Endometrial microvascular endothelial cells (primary cell): Measurements from ENCODE around the gene MXI1. TPM values are rescaled to one million over a fixed set of nuclear protein-coding genes. Genes with fewer than 3 reads are reported as not detected.

Experiments used
- in situ Hi-C: cut with HindIII; loops from 2 replicates; pipeline ENCODE4 v1.10.0; 2017; ENCODE audit warnings: low sequenced_read_pairs, low pct_unique_long_range_greater_than_20kb; ENCODE audit errors: inconsistent ontology term
- total RNA-seq: library from RNA; depleted of rRNA; stranded (reverse); fragments of >200 nt; gene quantifications from one replicate; pipeline ENCODE4 v1.2.3, GENCODE V29; 2015; ENCODE audit errors: inconsistent ontology term

Gene MXI1
- total RNA-seq, 1 donor from 2014 or later: 6.3 TPM

GRCh38 chr10:110296966-110297365 is 89.6 kb downstream of the MXI1 start:
- in situ Hi-C loops: no loop called here

- in situ Hi-C loops: no loop called here
Observed at GRCh38 chr10:110300486-110300986, 93.1 kb downstream of the MXI1 start.

DNA sequence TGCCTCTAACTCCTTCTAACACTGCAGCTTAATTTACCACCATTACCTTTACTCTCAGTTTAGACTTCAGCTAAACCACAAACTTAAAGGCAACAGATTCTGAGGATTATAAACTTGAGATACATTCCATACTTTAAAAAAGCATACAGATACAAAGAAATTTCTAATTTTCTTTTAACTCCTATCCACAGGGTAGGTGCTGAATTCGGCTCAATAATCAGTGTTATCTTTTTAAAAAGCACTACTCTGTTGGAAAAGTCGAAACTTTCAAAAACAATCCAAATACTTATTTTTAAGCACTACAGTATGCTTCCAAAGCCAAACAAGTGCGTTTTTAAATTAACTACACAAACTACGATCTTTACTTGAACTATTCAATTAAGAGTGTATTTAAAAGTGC is 96.3 kb downstream of the MXI1 start:
- in situ Hi-C loops: no loop called here

DNA sequence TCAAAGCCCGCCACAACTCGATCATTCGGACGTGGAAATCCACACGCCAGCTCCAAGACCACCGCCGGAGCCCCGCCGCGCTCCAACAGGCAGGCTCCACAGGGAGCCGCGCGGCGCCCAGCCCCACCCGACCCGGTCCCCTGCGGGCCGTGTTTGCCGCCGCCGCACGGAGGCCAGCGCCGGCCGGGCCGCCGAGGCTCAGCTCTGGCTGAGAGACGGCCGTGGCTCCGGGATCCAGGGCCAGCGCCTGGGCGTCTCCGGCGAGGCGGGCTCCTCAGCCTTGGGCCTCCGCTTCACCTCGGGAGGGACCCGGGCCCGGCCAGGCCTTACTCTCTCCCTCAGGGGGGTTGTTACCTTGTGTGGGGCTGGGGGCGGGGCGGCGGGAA is 97.0 kb downstream of the MXI1 start:
- in situ Hi-C loops: no loop called here

- in situ Hi-C loops: no loop called here
Observed at GRCh38 chr10:110304780-110305421, 97.5 kb downstream of the MXI1 start, which contains the start of gene SMNDC1. SMNDC1 (minus strand) TSS chr10:110304920; CDS start chr10:110303587, 1,333 bp downstream.

DNA sequence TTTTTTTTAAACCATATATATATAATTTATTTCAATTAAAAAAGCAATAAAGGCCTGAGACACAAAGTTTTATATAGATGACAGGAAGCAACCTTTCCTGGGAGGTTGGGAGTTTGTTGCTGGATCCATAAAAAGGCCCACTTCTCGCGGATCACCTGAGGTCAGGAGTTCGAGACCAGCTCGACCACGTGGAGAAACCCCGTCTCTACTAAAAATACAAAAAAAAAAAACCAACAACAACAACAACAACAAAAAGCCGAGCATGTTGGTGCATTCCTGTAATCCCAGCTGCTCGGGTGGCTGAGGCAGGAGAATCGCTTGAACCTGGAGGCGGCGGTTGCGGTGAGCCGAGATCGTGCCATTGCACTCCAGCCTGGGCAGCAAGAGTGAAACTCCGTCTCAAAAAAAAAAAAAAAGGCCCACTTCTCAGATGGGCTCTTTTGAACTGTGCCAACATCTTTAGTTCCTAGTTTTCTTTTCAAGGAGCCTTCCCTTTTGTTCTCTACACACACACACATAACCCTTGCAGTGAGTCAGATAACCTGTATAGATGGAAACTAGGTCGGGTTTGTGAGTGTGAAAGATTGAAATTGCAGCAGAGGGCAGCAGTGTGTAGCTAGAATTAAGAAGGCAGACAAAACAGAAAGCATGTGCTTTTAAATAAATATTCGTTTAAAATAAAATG is 98.5 kb downstream of the MXI1 start:
- in situ Hi-C loops: no loop called here

DNA sequence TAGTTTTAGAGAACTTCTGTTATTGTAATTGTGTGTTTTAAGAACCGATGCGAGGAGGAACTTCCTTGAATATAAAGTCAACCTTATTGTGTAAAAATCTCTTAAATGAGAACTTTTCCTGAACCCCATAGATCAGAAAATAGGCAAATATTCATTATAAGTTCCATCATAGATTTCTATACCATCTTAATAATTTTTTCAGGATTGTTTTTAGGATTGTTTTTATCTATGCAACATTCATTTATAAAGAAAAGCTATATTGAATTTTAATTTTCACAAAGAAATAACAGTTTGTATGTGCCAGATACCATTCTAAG is 99.0 kb downstream of the MXI1 start:
- in situ Hi-C loops: no loop called here

GRCh38 chr10:110307805-110308204 is 100.4 kb downstream of the MXI1 start:
- in situ Hi-C loops: no loop called here

DNA sequence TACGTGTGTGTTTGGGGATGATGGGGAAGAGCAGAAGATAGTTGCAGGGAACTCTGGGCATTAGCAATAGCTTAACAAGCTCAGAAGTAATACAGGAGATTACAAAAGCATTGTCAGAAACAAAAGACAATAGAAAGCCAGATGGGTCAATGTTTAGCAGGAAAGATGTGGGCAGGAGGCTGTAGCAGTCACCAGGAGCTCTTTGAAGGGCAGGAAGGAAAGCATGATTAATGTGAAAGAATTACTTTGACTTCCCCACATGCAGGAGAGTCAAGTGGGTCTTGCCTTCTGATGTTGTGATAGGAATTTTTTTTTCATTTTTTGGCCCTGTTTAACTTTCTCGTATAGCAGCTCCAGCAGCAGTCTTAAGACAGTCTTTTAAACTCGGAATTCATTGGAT is 103.3 kb downstream of the MXI1 start:
- in situ Hi-C loops: no loop called here

DNA sequence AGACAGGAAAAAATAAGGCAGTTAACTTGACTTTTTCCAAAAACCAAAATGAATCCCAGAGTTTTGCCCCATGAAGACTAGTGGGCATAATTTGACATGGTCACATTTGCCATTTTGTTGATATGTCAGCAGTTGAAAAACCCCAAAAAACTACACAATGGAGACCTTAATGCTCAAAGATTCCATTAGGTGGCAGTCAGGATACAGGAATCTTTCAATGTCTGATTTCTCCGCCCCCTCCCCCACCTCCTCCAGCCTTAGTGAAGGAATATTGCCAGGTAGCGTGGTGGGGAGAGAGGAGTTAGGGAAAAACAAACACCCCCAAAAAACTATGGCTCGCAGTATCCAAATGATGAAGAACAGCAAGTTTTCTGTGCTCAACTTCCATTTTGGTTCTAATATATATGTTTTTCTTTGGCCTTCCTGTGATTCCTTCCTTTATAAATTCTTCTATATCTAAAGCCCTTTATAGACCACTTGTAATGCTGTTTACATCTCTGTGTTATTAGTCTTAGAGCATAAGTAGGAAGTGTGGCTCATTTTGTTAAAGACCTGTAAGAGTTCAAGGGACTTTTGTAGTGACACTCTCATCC is 104.0 kb downstream of the MXI1 start:
- in situ Hi-C loops: no loop called here

GRCh38 chr10:110312206-110312605 is 104.8 kb downstream of the MXI1 start:
- in situ Hi-C loops: no loop called here

- in situ Hi-C loops: no loop called here
Observed at GRCh38 chr10:110313674-110314073, 106.3 kb downstream of the MXI1 start.

- in situ Hi-C loops: no loop called here
Observed at GRCh38 chr10:110317866-110318850, 110.8 kb downstream of the MXI1 start.

DNA sequence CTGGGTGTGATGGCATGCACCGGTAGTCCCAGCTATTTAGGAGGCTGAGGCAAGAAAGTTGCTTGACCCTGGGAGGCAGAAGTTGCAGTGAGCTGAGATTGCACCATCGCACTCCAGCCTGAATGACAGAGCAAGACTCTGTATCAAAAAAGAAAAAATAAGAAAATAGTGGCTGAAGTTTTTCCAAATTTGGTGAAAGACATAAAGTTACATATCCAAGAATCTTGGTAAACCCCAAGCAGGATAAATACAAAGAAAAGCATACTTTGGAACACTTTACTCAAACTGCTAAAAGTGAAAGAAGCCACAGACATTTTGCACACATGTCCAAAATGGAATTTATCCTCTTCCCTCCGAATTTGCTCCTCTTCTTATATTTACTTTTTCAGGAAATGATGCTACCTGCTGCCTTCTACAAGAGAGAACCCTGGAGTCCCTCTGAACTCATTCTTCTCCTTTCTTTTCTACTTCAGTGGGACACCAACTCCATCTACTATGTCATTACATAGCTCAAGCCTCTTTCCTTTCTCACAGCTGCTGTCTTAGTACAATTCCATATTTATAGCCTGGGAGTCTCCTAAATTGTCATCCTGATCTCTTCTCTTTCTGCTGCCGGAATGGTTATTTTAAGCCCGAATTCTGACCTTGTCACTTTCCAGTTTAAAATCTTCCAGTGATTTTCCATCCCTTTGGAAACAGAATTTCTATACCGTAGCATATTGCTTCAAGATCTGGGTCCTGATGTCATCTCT is 114.6 kb downstream of the MXI1 start:
- in situ Hi-C loops: no loop called here

DNA sequence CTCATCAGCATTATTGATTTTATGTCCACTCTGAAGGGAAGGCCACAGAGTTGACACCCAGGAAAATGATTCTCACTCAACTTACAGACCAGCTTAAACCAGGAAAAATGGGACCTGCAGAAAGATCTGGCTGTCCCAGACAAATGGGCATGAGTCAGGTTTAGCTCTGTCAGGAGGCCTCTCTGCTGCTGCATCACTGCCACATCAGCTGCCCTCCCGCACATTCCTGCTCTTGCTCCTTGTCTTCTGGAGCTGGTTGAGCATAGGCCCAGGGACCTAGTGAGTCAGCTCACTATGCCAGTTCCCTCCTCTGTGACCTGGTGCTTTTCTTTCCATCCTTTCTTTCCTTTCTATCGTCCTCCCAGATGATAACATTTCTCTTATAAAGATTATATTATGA is 116.1 kb downstream of the MXI1 start:
- in situ Hi-C loops: no loop called here

GRCh38 chr10:110324201-110324804 is 116.9 kb downstream of the MXI1 start:
- in situ Hi-C loops: no loop called here

DNA sequence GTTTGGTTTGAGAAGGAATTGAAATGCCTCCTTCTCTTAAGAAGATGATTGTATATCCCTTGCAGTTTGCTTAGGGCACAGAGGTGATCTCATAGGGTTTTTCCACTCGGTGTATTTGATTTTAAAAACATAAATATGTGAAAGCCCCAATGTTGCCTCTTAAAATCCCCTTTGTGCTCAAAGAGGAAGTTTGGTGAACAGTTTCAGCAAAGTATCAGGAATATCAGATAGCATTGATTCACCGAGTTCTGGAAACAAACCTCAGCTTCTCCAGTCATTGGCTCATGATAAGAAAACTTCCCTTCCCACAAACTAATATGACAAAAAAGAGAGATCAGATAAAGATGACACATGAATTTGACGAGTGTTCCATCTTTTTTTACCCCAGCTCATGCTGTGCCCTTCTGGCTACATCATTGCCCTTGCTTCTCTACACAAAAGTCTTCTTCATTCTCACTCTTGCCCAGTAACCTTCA is 117.4 kb downstream of the MXI1 start:
- in situ Hi-C loops: loop anchor here (25.0 kb wide), 1 partner anchor 212 kb away; no protein-coding TSS in a partner anchor
